ENCODE measurements around the gene NTHL1. TPM values are rescaled to one million over a fixed set of nuclear protein-coding genes. Genes with fewer than 3 reads are reported as not detected.
A peak's percentile ranks its signal among the peaks of the same experiment; 100 is the strongest.

NTHL1 gene
- total RNA-seq, 4 donors from 2014 or later, result 14.9 to 28.8 (median 19.9) TPM

GRCh38 chr16:2086106-2086742, 38.6 kb upstream of the NTHL1 start:
- Histone ChIP-seq H3K27ac (no peak overlapping the region), H3K27me3 (no peaks in the 10 kb centered on the region), H3K9me3 (no peaks in the 10 kb centered on the region), H3K36me3 (peaks cover 0 to 84% (median 0%) of the 10 kb centered on the region in 3 donors), H3K4me1 (peaks cover 0 to 29% (median 0%) of the 10 kb centered on the region in 4 donors), H3K4me3 (no peak overlapping the region)
- TF ChIP-seq POLR2A (IDR thresholded peaks at IDR 0.05), result no peak
- TF ChIP-seq, protein P1, sequence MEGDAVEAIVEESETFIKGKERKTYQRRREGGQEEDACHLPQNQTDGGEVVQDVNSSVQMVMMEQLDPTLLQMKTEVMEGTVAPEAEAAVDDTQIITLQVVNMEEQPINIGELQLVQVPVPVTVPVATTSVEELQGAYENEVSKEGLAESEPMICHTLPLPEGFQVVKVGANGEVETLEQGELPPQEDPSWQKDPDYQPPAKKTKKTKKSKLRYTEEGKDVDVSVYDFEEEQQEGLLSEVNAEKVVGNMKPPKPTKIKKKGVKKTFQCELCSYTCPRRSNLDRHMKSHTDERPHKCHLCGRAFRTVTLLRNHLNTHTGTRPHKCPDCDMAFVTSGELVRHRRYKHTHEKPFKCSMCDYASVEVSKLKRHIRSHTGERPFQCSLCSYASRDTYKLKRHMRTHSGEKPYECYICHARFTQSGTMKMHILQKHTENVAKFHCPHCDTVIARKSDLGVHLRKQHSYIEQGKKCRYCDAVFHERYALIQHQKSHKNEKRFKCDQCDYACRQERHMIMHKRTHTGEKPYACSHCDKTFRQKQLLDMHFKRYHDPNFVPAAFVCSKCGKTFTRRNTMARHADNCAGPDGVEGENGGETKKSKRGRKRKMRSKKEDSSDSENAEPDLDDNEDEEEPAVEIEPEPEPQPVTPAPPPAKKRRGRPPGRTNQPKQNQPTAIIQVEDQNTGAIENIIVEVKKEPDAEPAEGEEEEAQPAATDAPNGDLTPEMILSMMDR (IDR thresholded peaks at IDR 0.05), result no peak
- no peak for DNase-seq

- no peak for DNase-seq
- H3K9me3 ChIP-seq, result no peaks in the 10 kb centered on the region
- no peak overlapping the region for H3K4me3 ChIP-seq
- no peak overlapping the region for H3K27ac ChIP-seq
- no peak for TF ChIP-seq POLR2A (IDR thresholded peaks at IDR 0.05)
- TF ChIP-seq, protein P1 (IDR thresholded peaks at IDR 0.05), result no peak
- H3K36me3 ChIP-seq, result peaks cover 0 to 89% (median 0%) of the 10 kb centered on the region in 3 donors
- no peaks in the 10 kb centered on the region for H3K27me3 ChIP-seq
- peaks cover 0 to 29% (median 0%) of the 10 kb centered on the region in 4 donors for H3K4me1 ChIP-seq
Observed at GRCh38 chr16:2085669-2086068, 38.0 kb upstream of the NTHL1 start.

DNA sequence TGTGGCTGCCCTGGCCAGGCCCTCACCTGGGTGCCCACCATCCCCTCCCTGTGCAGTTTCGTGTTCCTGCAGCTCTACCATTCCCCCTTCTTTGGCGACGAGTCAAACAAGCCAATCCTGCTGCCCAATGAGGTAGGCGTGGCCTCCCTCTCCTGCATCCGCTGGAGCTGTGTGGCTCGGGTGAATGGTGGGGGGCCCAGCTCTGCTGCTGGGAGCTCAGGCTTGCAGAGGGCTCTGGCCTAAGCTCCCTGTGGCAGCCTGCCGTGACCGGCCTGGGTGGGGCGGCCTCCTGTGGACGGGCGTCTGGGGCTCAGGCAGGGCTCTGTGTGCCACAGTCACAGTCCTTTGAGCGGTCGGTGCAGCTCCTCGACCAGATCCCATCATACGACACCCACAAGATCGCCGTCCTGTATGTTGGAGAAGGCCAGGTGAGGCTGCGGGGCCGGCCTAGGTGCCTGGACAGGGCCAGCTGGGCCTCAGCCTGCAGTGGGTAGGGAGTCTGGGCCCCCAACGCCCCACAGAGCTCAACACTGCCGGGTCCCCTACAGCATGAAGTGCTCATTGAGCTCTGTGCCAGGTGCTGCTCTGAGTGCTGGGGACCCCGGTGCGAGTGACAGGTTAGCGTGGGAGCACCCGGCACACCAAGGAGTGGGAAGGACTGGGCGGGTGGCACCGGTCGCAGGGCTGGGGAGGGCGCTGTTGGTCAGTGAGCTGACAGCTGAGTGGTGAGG, 37.4 kb upstream of the NTHL1 start:
- Histone ChIP-seq H3K27ac (no peak overlapping the region), H3K36me3 (peaks cover 0 to 89% (median 0%) of the 10 kb centered on the region in 3 donors), H3K4me1 (peaks cover 0 to 23% (median 0%) of the 10 kb centered on the region in 4 donors), H3K27me3 (no peaks in the 10 kb centered on the region), H3K9me3 (no peaks in the 10 kb centered on the region), H3K4me3 (no peak overlapping the region)
- DNase-seq, result no peak
- TF ChIP-seq POLR2A (IDR thresholded peaks at IDR 0.05), result no peak
- TF ChIP-seq, protein P1 (IDR thresholded peaks at IDR 0.05), result no peak

GRCh38 chr16:2083876-2084780, 36.5 kb upstream of the NTHL1 start:
- H3K36me3 ChIP-seq, result peaks cover 0 to 89% (median 0%) of the 10 kb centered on the region in 3 donors
- no peak overlapping the region for H3K27ac ChIP-seq
- no peaks in the 10 kb centered on the region for H3K9me3 ChIP-seq
- DNase-seq, result no peak
- TF ChIP-seq POLR2A (IDR thresholded peaks at IDR 0.05), result no peak
- TF ChIP-seq, protein P1 (IDR thresholded peaks at IDR 0.05), result no peak
- no peaks in the 10 kb centered on the region for H3K27me3 ChIP-seq
- peaks cover 0 to 20% (median 0%) of the 10 kb centered on the region in 4 donors for H3K4me1 ChIP-seq
- H3K4me3 ChIP-seq, result no peak overlapping the region

GRCh38 chr16:2083409-2083808, 35.8 kb upstream of the NTHL1 start:
- H3K4me3 ChIP-seq, result no peak overlapping the region
- peaks cover 0 to 20% (median 0%) of the 10 kb centered on the region in 4 donors for H3K4me1 ChIP-seq
- H3K36me3 ChIP-seq, result peaks cover 0 to 89% (median 0%) of the 10 kb centered on the region in 3 donors
- DNase-seq, result no peak
- H3K27me3 ChIP-seq, result no peaks in the 10 kb centered on the region
- no peaks in the 10 kb centered on the region for H3K9me3 ChIP-seq
- H3K27ac ChIP-seq, result peak overlapping the region in 1 of 4 donors; percentile 48
- no peak for TF ChIP-seq POLR2A (IDR thresholded peaks at IDR 0.05)
- TF ChIP-seq, protein P1 (IDR thresholded peaks at IDR 0.05), result no peak

All from Peyer's patch (tissue), 4 donors.